Purkinje cell (primary cell): ENCODE data around the gene RGS2. TPM values are rescaled to one million over a fixed set of nuclear protein-coding genes. Genes with fewer than 3 reads are reported as not detected.

ENCODE experiments used
- polyA plus RNA-seq: library from polyadenylated mRNA; unstranded; fragments of >200 nt; fragmentation: Nextera tagmentation; gene quantifications from 2 replicates; pipeline ENCODE4 v1.2.1, GENCODE V29; 2014

The RGS2 gene, protein sequence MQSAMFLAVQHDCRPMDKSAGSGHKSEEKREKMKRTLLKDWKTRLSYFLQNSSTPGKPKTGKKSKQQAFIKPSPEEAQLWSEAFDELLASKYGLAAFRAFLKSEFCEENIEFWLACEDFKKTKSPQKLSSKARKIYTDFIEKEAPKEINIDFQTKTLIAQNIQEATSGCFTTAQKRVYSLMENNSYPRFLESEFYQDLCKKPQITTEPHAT
- 41.1 and 45.1 TPM in 2 replicates for polyA plus RNA-seq

GRCh38 chr1:192808518-192809306, at the start of gene RGS2:
TSS of gene RGS2 (plus strand) at chr1:192809039. CDS start at chr1:192809072, 33 bp downstream.

Other genes with a start within 250 kb of the RGS2 start
- not detected in 2 replicates for gene RGS1, start 233.3 kb upstream of the RGS2 start, polyA plus RNA-seq
- gene RGS13, start 172.9 kb upstream of the RGS2 start, polyA plus RNA-seq: not detected in 2 replicates